Measurements from ENCODE around the gene CFAP46. TPM values are rescaled to one million over a fixed set of nuclear protein-coding genes. Genes with fewer than 3 reads are reported as not detected.

CFAP46 gene
- total RNA-seq, 1 donor from 2014 or later, result 5.2 TPM

DNA sequence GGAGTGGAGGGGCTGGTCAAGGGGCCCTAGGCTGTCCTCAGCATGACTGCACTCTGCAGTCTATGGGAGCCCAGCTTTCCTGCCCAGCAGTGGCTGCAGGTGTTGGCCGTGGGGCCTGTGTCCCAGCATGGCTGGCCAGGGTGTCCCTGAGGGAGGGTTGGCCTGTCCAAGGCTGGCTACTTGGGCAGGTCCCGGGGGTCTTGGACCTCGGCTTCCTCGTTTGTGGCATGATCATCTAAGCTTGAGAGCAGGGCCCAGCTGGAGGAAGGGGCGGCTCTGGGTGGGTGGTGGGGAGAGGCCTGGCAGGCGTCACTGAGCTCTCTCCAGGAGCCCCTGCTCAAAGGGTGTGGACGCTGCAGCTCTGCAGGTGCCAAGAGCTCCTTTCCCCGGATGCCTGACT lies 43.7 kb upstream of the CFAP46 start:
- Mint-ChIP-seq H3K27me3 (ENCODE audit: unreplicated experiment) (peaks cover 6% of the 10 kb centered on the region), H3K36me3 (ENCODE audit: unreplicated experiment) (no peaks in the 10 kb centered on the region)

DNA sequence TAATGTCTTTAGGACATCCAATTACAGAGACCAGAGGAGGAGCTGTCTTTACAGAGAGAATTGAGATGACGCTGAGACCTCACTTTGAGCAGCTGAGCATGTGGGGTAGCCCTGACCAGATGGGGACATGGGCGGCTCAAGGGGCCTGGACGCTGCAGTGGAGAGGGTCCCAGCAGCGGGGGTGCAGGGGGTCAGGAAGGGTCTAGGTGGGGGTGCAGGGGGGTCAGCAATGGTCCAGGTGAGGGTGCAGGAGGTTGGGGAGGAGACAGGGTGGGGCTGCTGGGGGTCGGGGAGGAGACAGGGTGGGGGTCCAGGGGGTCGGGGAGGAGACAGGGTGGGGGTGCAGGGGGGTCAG lies 43.2 kb upstream of the CFAP46 start:
- Mint-ChIP-seq H3K4me1 (ENCODE audit: low read depth, unreplicated experiment) (no peaks in the 10 kb centered on the region), H3K9me3 (ENCODE audit: unreplicated experiment) (peaks cover 4% of the 10 kb centered on the region), H3K36me3 (ENCODE audit: unreplicated experiment) (no peaks in the 10 kb centered on the region), H3K4me3 (ENCODE audit: unreplicated experiment) (no peak overlapping the region), H3K27me3 (ENCODE audit: unreplicated experiment) (peaks cover 6% of the 10 kb centered on the region), H3K27ac (ENCODE audit: unreplicated experiment) (no peak overlapping the region)
- TF ChIP-seq, protein P1, sequence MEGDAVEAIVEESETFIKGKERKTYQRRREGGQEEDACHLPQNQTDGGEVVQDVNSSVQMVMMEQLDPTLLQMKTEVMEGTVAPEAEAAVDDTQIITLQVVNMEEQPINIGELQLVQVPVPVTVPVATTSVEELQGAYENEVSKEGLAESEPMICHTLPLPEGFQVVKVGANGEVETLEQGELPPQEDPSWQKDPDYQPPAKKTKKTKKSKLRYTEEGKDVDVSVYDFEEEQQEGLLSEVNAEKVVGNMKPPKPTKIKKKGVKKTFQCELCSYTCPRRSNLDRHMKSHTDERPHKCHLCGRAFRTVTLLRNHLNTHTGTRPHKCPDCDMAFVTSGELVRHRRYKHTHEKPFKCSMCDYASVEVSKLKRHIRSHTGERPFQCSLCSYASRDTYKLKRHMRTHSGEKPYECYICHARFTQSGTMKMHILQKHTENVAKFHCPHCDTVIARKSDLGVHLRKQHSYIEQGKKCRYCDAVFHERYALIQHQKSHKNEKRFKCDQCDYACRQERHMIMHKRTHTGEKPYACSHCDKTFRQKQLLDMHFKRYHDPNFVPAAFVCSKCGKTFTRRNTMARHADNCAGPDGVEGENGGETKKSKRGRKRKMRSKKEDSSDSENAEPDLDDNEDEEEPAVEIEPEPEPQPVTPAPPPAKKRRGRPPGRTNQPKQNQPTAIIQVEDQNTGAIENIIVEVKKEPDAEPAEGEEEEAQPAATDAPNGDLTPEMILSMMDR (IDR thresholded peaks at IDR 0.05; ENCODE audit: partially characterized antibody, unreplicated experiment), result no peak
- DNase-seq, result no peak

More for the DNA sequence above, 43.7 kb upstream of the CFAP46 start:
- Mint-ChIP-seq H3K4me1 (ENCODE audit: low read depth, unreplicated experiment) (no peaks in the 10 kb centered on the region), H3K27ac (ENCODE audit: unreplicated experiment) (no peak overlapping the region), H3K9me3 (ENCODE audit: unreplicated experiment) (peaks cover 4% of the 10 kb centered on the region), H3K4me3 (ENCODE audit: unreplicated experiment) (no peak overlapping the region)
- peak; percentile 15 for DNase-seq
- TF ChIP-seq, protein P1 (IDR thresholded peaks at IDR 0.05; ENCODE audit: partially characterized antibody, unreplicated experiment), result no peak

DNA sequence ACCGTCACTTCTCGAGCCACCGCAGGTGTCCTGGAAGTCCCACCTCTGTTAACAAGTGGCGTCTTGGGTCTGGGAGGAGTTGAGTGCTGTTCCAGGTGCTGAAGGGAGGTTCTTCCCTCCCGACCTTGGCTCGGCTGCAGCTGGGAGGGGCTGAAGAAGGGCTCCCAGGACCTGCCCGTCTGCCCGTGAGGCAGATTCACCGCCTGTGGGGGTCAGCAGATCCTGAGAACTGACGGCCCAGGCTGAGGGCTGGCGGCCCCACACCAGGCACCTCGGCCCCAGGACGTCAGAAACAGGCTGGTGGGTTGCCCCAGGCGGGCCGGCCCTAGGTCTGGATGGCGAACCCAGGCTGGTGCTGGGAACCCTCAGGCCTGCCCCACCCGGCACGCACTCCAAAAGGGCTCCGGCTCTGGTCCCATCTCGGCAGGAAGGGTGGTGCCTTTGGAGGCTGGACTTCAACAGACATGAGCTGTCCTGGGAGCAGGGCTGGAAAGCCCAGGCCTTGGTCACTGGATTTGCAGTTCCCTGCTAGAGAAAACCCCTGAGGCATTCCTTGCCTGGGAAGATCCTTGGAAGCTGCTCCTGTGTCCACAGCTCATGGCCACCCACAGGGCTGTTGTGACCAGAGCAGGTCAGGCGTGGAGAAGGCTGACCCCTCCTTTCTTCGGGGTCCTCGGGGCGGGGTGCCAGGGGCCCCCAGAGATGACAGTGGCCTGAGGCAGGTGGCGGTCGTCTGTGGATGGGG lies 42.6 kb upstream of the CFAP46 start:
- TF ChIP-seq, protein P1 (IDR thresholded peaks at IDR 0.05; ENCODE audit: partially characterized antibody, unreplicated experiment), result no peak
- Mint-ChIP-seq H3K9me3 (ENCODE audit: unreplicated experiment) (peaks cover 6% of the 10 kb centered on the region), H3K36me3 (ENCODE audit: unreplicated experiment) (no peaks in the 10 kb centered on the region), H3K27ac (ENCODE audit: unreplicated experiment) (no peak overlapping the region), H3K4me1 (ENCODE audit: low read depth, unreplicated experiment) (no peaks in the 10 kb centered on the region), H3K4me3 (ENCODE audit: unreplicated experiment) (no peak overlapping the region), H3K27me3 (ENCODE audit: unreplicated experiment) (peaks cover 6% of the 10 kb centered on the region)
- DNase-seq, result no peak

DNA sequence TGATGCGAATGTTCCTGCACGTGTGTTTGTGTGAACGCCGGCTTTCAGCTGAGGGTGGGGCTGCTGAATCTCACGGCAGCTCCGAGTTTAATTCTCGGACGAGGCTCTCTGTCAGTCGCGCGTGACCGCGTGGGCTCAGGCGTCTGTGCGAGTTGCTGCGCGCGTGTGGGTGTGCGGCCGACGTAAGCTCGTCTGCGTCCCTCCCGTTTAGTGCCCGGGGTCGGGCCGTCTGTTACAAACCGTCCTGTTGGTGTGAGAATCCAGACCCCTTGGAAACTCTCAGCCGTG lies 41.6 kb upstream of the CFAP46 start:
- Mint-ChIP-seq H3K4me3 (ENCODE audit: unreplicated experiment) (no peak overlapping the region), H3K36me3 (ENCODE audit: unreplicated experiment) (no peaks in the 10 kb centered on the region)

More for the DNA sequence above, 41.6 kb upstream of the CFAP46 start:
- no peaks in the 10 kb centered on the region for H3K4me1 Mint-ChIP-seq (ENCODE audit: low read depth, unreplicated experiment)
- TF ChIP-seq, protein P1 (IDR thresholded peaks at IDR 0.05; ENCODE audit: partially characterized antibody, unreplicated experiment), result no peak
- peaks cover 5% of the 10 kb centered on the region for H3K27me3 Mint-ChIP-seq (ENCODE audit: unreplicated experiment)
- peaks cover 6% of the 10 kb centered on the region for H3K9me3 Mint-ChIP-seq (ENCODE audit: unreplicated experiment)
- no peak overlapping the region for H3K27ac Mint-ChIP-seq (ENCODE audit: unreplicated experiment)
- DNase-seq, result no peak

All from glutamatergic neuron (in vitro differentiated cells).